H9 (cell line): ENCODE data around the gene ARVCF. TPM values are rescaled to one million over a fixed set of nuclear protein-coding genes. Genes with fewer than 3 reads are reported as not detected.
"Not testable (repeated sequence)": the region's sequence is repeated elsewhere in the genome, so short reads cannot be mapped to it uniquely, and the experiment has no call there.

Source experiments
- DNase-seq: peaks from one replicate; pipeline ENCODE4 v3.0.0-alpha.2; 2017
- H2AFZ ChIP-seq: one replicate; pipeline ENCODE4 v1.6.1; 2013; ENCODE audit warnings: mild to moderate bottlenecking, low read length, control low read depth, moderate library complexity
- H2AK5ac ChIP-seq: 2 replicates; pipeline ENCODE4 v1.6.1; 2013; ENCODE audit warnings: low read length, control low read depth, mixed read lengths; ENCODE audit not compliant: insufficient read length
- H2BK120ac ChIP-seq: one replicate; pipeline ENCODE4 v1.6.1; 2013; ENCODE audit warnings: low read depth, mild to moderate bottlenecking, low read length, control low read depth, inconsistent platforms; ENCODE audit not compliant: poor library complexity, severe bottlenecking
- H2BK12ac ChIP-seq: 2 replicates; pipeline ENCODE4 v1.6.1; 2013; ENCODE audit warnings: low read length, control low read depth, mixed read lengths, low read depth; ENCODE audit not compliant: insufficient read length
- H2BK15ac ChIP-seq: 2 replicates; pipeline ENCODE4 v1.6.1; 2013; ENCODE audit warnings: low read depth, low read length, control low read depth
- H2BK20ac ChIP-seq: one replicate; pipeline ENCODE4 v1.6.1; 2013; ENCODE audit warnings: low read depth, mild to moderate bottlenecking, low read length, control low read depth, inconsistent platforms; ENCODE audit not compliant: poor library complexity, severe bottlenecking
- H2BK5ac ChIP-seq: 2 replicates; pipeline ENCODE4 v1.6.1; 2013; ENCODE audit warnings: low read length, control low read depth, mixed read lengths; ENCODE audit not compliant: insufficient read length
- H3K14ac ChIP-seq: 2 replicates; pipeline ENCODE4 v1.6.1; 2013; ENCODE audit warnings: low read length, control low read depth; ENCODE audit not compliant: insufficient read depth
- H3K18ac ChIP-seq: 2 replicates; pipeline ENCODE4 v1.6.1; 2013; ENCODE audit warnings: low read depth, mild to moderate bottlenecking, mixed read lengths, low read length, control low read depth; ENCODE audit not compliant: insufficient read length
- H3K23ac ChIP-seq: 2 replicates; pipeline ENCODE4 v1.6.1; 2013; ENCODE audit warnings: low read length, control low read depth, mixed read lengths, low read depth; ENCODE audit not compliant: insufficient read length
- H3K23me2 ChIP-seq: 2 replicates; pipeline ENCODE4 v1.6.1; 2013; ENCODE audit warnings: low read depth, mild to moderate bottlenecking, mixed read lengths, low read length, control low read depth; ENCODE audit not compliant: insufficient read length, poor library complexity, severe bottlenecking
- H3K27ac ChIP-seq: 2 replicates; pipeline ENCODE4 v1.5.1; 2013; ENCODE audit warnings: low read length, control low read depth, mixed read lengths, low read depth; ENCODE audit not compliant: insufficient read length
- H3K27me3 ChIP-seq: 2 replicates; pipeline ENCODE4 v1.6.1; 2013; ENCODE audit warnings: low read length, control low read depth, inconsistent platforms; ENCODE audit not compliant: insufficient read depth
- H3K4ac ChIP-seq: 2 replicates; pipeline ENCODE4 v1.6.1; 2013; ENCODE audit warnings: low read depth, mild to moderate bottlenecking, control low read depth, inconsistent platforms, low read length, moderate library complexity
- H3K4me1 ChIP-seq: 2 replicates; pipeline ENCODE4 v1.6.1; 2013; ENCODE audit warnings: low read length, control low read depth, inconsistent platforms; ENCODE audit not compliant: insufficient read depth
- H3K4me2 ChIP-seq: 2 replicates; pipeline ENCODE4 v1.6.1; 2013; ENCODE audit warnings: low read length, control low read depth, mixed read lengths; ENCODE audit not compliant: insufficient read length, insufficient read depth
- H3K56ac ChIP-seq: 2 replicates; pipeline ENCODE4 v1.6.1; 2013; ENCODE audit warnings: low read depth, mild to moderate bottlenecking, mixed read lengths, low read length, control low read depth; ENCODE audit not compliant: insufficient read length
- H3K79me1 ChIP-seq: 2 replicates; pipeline ENCODE4 v1.6.1; 2013; ENCODE audit warnings: low read depth, mild to moderate bottlenecking, moderate library complexity, low read length, control low read depth, inconsistent platforms; ENCODE audit not compliant: insufficient read depth, poor library complexity, severe bottlenecking
- H3K79me2 ChIP-seq: 2 replicates; pipeline ENCODE4 v1.6.1; 2013; ENCODE audit warnings: low read length, control low read depth, inconsistent platforms; ENCODE audit not compliant: insufficient read depth
- H3K9ac ChIP-seq: 2 replicates; pipeline ENCODE4 v1.6.1; 2013; ENCODE audit warnings: low read length, control low read depth, mixed read lengths; ENCODE audit not compliant: insufficient read length; ENCODE audit errors: extremely low read depth
- H3K9me3 ChIP-seq: one replicate; pipeline ENCODE4 v1.6.1; 2013; ENCODE audit warnings: low read depth, low read length, inconsistent platforms; ENCODE audit not compliant: control insufficient read depth
- H3T11ph ChIP-seq: one replicate; pipeline ENCODE4 v1.6.1; 2013; ENCODE audit warnings: mild to moderate bottlenecking, low read length, control low read depth, inconsistent platforms
- H4K20me1 ChIP-seq: one replicate; pipeline ENCODE4 v1.6.1; 2013; ENCODE audit not compliant: control insufficient read depth, insufficient read length, insufficient read depth
- H4K5ac ChIP-seq: 2 replicates; pipeline ENCODE4 v1.6.1; 2013; ENCODE audit warnings: low read depth, mild to moderate bottlenecking, mixed read lengths, low read length, control low read depth; ENCODE audit not compliant: insufficient read length
- H4K8ac ChIP-seq: replicated peaks from 2 replicates; pipeline ENCODE4 v1.6.1; 2013; ENCODE audit warnings: low read length, control low read depth, mixed read lengths, low read depth; ENCODE audit not compliant: insufficient read length
- H4K91ac ChIP-seq: 2 replicates; pipeline ENCODE4 v1.6.1; 2013; ENCODE audit warnings: low read depth, mild to moderate bottlenecking, moderate library complexity, mixed read lengths, low read length, control low read depth; ENCODE audit not compliant: insufficient read length
- H3K27ac Mint-ChIP-seq, 3 experiments: 2 replicates in 2 of 3; 3 replicates in 1 of 3; pipeline ENCODE4 v1.8.0; 2020 to 2021; ENCODE audit warnings: mixed read lengths in 3 of 3, mild to moderate bottlenecking in 1 of 3, moderate library complexity in 1 of 3
- H3K27me3 Mint-ChIP-seq: 2 replicates; pipeline ENCODE4 v1.8.0; 2021; ENCODE audit warnings: low read depth, mild to moderate bottlenecking, moderate library complexity, mixed read lengths
- H3K36me3 Mint-ChIP-seq, 3 experiments: 2 replicates in 2 of 3; 3 replicates in 1 of 3; pipeline ENCODE4 v1.8.0; 2020 to 2021; ENCODE audit warnings: low read depth in 3 of 3, mixed read lengths in 3 of 3; ENCODE audit not compliant: insufficient read depth in 1 of 3
- H3K4me1 Mint-ChIP-seq, 2 experiments: 2 replicates each; pipeline ENCODE4 v1.8.0; 2020; ENCODE audit warnings: mixed read lengths in 2 of 2
- H3K4me3 Mint-ChIP-seq, 2 experiments: 2 replicates in 1 of 2; 3 replicates in 1 of 2; pipeline ENCODE4 v1.8.0; 2020 to 2021; ENCODE audit warnings: mild to moderate bottlenecking in 2 of 2, mixed read lengths in 2 of 2, moderate library complexity in 1 of 2
- H3K9me3 Mint-ChIP-seq, 2 experiments: 2 replicates in 1 of 2; 3 replicates in 1 of 2; pipeline ENCODE4 v1.8.0; 2020; ENCODE audit warnings: mild to moderate bottlenecking in 2 of 2, mixed read lengths in 2 of 2, moderate library complexity in 1 of 2
- CTCF ChIP-seq: fragments of 200-600 bp; sonication (generic); conservative IDR thresholded peaks from 3 replicates; pipeline ENCODE4 v1.8.0; 2021; ENCODE audit warnings: antibody characterized with exemption, mild to moderate bottlenecking
- WGBS: extraction: QIAGEN DNeasy Blood & Tissue Kit; methylation state at CpG from one replicate; pipeline ENCODE4 v1.1.7; 2013; ENCODE audit warnings: missing lambda C conversion rate, low lambda C conversion rate, mixed read lengths; ENCODE audit not compliant: insufficient read length; ENCODE audit errors: extremely low coverage; 5-methylcytosine and 5-hydroxymethylcytosine counted together
- total RNA-seq: library from RNA; stranded (reverse); gene quantifications from 2 replicates; pipeline ENCODE4 v1.2.1, GENCODE V29; 2021

Gene ARVCF
- total RNA-seq, 1 experiment from 2014 or later: 40.7 TPM

GRCh38 chr22:19927696-19928095, 88.9 kb downstream of the ARVCF start:
- no peak overlapping the region for H2BK120ac ChIP-seq
- no peaks in the 10 kb centered on the region for H3K4me1 ChIP-seq
- no peak overlapping the region for H2AFZ ChIP-seq
- H3K79me2 ChIP-seq: no peaks in the 10 kb centered on the region
- WGBS: no CpG with 5 or more reads among the region's 7 CpGs
- H3K9ac ChIP-seq: no peak overlapping the region
- H3K23me2 ChIP-seq: no peaks in the 10 kb centered on the region
- no peak overlapping the region for H2AK5ac ChIP-seq
- H3K14ac ChIP-seq: no peak overlapping the region
- H2BK20ac ChIP-seq: no peak overlapping the region
- H3K27me3 Mint-ChIP-seq: no peaks in the 10 kb centered on the region
- H3K18ac ChIP-seq: no peak overlapping the region
- H3K9me3 ChIP-seq: no peaks in the 10 kb centered on the region
- H3K27ac ChIP-seq: no peak overlapping the region
- H3K36me3 Mint-ChIP-seq: no peaks in the 10 kb centered on the region
- no peak overlapping the region for H3T11ph ChIP-seq
- H4K5ac ChIP-seq: no peak overlapping the region
- no peak overlapping the region for H4K91ac ChIP-seq
- no peak overlapping the region for H3K4me3 Mint-ChIP-seq
- no peak overlapping the region for H3K56ac ChIP-seq
- H2BK15ac ChIP-seq: no peak overlapping the region
- H3K9me3 Mint-ChIP-seq: no peaks in the 10 kb centered on the region
- no peaks in the 10 kb centered on the region for H3K4me1 Mint-ChIP-seq
- H4K20me1 ChIP-seq: peaks cover 3% of the 10 kb centered on the region
- TF ChIP-seq CTCF: no peak
- no peak overlapping the region for H2BK12ac ChIP-seq
- no peak overlapping the region for H3K27ac Mint-ChIP-seq
- DNase-seq: no peak
- no peak overlapping the region for H2BK5ac ChIP-seq
- H3K23ac ChIP-seq: no peak overlapping the region
- no peaks in the 10 kb centered on the region for H3K79me1 ChIP-seq
- H3K27me3 ChIP-seq: no peaks in the 10 kb centered on the region; the same call in 1 of the 2 replicates
- no peak overlapping the region for H3K4ac ChIP-seq
- no peak overlapping the region for H3K4me2 ChIP-seq
- no peak overlapping the region for H4K8ac ChIP-seq

- not testable (repeated sequence) for H3K79me2 ChIP-seq, H3K23me2 ChIP-seq, H3K14ac ChIP-seq, H3K18ac ChIP-seq, H3K27ac ChIP-seq, H2BK5ac ChIP-seq, H3K27me3 Mint-ChIP-seq, H4K5ac ChIP-seq, H2BK120ac ChIP-seq, H3K36me3 Mint-ChIP-seq, H3K56ac ChIP-seq, H3K27ac Mint-ChIP-seq, H3K4me1 Mint-ChIP-seq, H3K23ac ChIP-seq, H3K9me3 ChIP-seq, H3K4me2 ChIP-seq, H3K9ac ChIP-seq, H3K79me1 ChIP-seq, H2BK15ac ChIP-seq, H3T11ph ChIP-seq, H3K4me1 ChIP-seq, H2BK12ac ChIP-seq, H3K4me3 Mint-ChIP-seq, H3K4ac ChIP-seq, H4K20me1 ChIP-seq, H2AK5ac ChIP-seq, H4K8ac ChIP-seq, H2AFZ ChIP-seq, H3K27me3 ChIP-seq, H3K9me3 Mint-ChIP-seq, DNase-seq, H2BK20ac ChIP-seq, H4K91ac ChIP-seq
- WGBS: no CpG with 5 or more reads among the region's 11 CpGs
Measured at GRCh38 chr22:19926028-19926427, 90.6 kb downstream of the ARVCF start.
